Mesendoderm (in vitro differentiated cells): ENCODE measurements around the gene RETREG3.
"Not testable (repeated sequence)": the region's sequence is repeated elsewhere in the genome, so short reads cannot be mapped to it uniquely, and the experiment has no call there.

ENCODE experiments used
- DNase-seq: peaks from one replicate; pipeline ENCODE4 v3.0.0; 2013
- H2AK5ac ChIP-seq: 2 replicates; pipeline ENCODE4 v1.6.1; 2013; ENCODE audit warnings: low read length, inconsistent platforms
- H2BK120ac ChIP-seq: 2 replicates; pipeline ENCODE4 v1.6.1; 2013; ENCODE audit warnings: low read depth, mild to moderate bottlenecking, low read length, moderate library complexity, mixed read lengths
- H2BK15ac ChIP-seq: replicated peaks from 2 replicates; pipeline ENCODE4 v1.6.1; 2013; ENCODE audit warnings: low read depth, mild to moderate bottlenecking, moderate library complexity
- H2BK5ac ChIP-seq: 2 replicates; pipeline ENCODE4 v1.6.1; 2013; ENCODE audit warnings: low read length, inconsistent platforms
- H3K18ac ChIP-seq: 2 replicates; pipeline ENCODE4 v1.6.1; 2013; ENCODE audit warnings: mild to moderate bottlenecking, low read length, mixed read lengths
- H3K23ac ChIP-seq: one replicate; pipeline ENCODE4 v1.6.1; 2013; ENCODE audit warnings: low read length
- H3K27ac ChIP-seq: 2 replicates; pipeline ENCODE4 v1.5.1; 2013; ENCODE audit warnings: low read depth, mild to moderate bottlenecking, inconsistent platforms, low read length, moderate library complexity
- H3K27me3 ChIP-seq: 2 replicates; pipeline ENCODE4 v1.6.1; 2013; ENCODE audit warnings: low read length, control low read depth, mild to moderate bottlenecking, inconsistent platforms; ENCODE audit not compliant: insufficient read depth, poor library complexity
- H3K36me3 ChIP-seq: 2 replicates; pipeline ENCODE4 v1.6.1; 2013; ENCODE audit warnings: low read length, inconsistent platforms; ENCODE audit not compliant: control insufficient read depth, insufficient read depth
- H3K4ac ChIP-seq: one replicate; pipeline ENCODE4 v1.6.1; 2013; ENCODE audit warnings: low read depth, mild to moderate bottlenecking, low read length, moderate library complexity
- H3K4me1 ChIP-seq: 2 replicates; pipeline ENCODE4 v1.6.1; 2013; ENCODE audit warnings: low read depth, low read length, inconsistent platforms; ENCODE audit not compliant: control insufficient read depth
- H3K4me2 ChIP-seq: 2 replicates; pipeline ENCODE4 v1.6.1; 2013; ENCODE audit warnings: low read length
- H3K4me3 ChIP-seq: 2 replicates; pipeline ENCODE4 v1.5.1; 2013; ENCODE audit warnings: mild to moderate bottlenecking, low read length
- H3K56ac ChIP-seq: one replicate; pipeline ENCODE4 v1.6.1; 2013; ENCODE audit warnings: low read length
- H3K79me1 ChIP-seq: 2 replicates; pipeline ENCODE4 v1.6.1; 2013; ENCODE audit warnings: low read length, inconsistent platforms
- H3K79me2 ChIP-seq: 2 replicates; pipeline ENCODE4 v1.6.1; 2013; ENCODE audit warnings: mild to moderate bottlenecking, low read length; ENCODE audit not compliant: control insufficient read depth, insufficient read depth
- H3K9ac ChIP-seq: 2 replicates; pipeline ENCODE4 v1.6.1; 2013; ENCODE audit warnings: low read length, inconsistent platforms
- H4K5ac ChIP-seq: one replicate; pipeline ENCODE4 v1.6.1; 2013; ENCODE audit warnings: low read length
- H4K8ac ChIP-seq: one replicate; pipeline ENCODE4 v1.6.1; 2013; ENCODE audit warnings: low read depth, mild to moderate bottlenecking, control low read depth, low read length, moderate library complexity
- WGBS: extraction: QIAGEN DNeasy Blood & Tissue Kit; methylation state at CpG from one replicate; pipeline ENCODE4 v1.1.7; 2013; ENCODE audit warnings: low lambda C conversion rate, missing lambda C conversion rate; ENCODE audit not compliant: insufficient coverage; ENCODE audit errors: extremely low coverage; 5-methylcytosine and 5-hydroxymethylcytosine counted together

The RETREG3 gene

DNA sequence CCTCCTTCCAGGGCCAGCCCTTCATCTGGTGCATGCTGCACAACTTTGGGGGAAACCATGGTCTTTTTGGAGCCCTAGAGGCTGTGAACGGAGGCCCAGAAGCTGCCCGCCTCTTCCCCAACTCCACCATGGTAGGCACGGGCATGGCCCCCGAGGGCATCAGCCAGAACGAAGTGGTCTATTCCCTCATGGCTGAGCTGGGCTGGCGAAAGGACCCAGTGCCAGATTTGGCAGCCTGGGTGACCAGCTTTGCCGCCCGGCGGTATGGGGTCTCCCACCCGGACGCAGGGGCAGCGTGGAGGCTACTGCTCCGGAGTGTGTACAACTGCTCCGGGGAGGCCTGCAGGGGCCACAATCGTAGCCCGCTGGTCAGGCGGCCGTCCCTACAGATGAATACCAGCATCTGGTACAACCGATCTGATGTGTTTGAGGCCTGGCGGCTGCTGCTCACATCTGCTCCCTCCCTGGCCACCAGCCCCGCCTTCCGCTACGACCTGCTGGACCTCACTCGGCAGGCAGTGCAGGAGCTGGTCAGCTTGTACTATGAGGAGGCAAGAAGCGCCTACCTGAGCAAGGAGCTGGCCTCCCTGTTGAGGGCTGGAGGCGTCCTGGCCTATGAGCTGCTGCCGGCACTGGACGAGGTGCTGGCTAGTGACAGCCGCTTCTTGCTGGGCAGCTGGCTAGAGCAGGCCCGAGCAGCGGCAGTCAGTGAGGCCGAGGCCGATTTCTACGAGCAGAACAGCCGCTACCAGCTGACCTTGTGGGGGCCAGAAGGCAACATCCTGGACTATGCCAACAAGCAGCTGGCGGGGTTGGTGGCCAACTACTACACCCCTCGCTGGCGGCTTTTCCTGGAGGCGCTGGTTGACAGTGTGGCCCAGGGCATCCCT, 65.7 kb downstream of the RETREG3 start:
- DNase-seq = no peak
- Histone ChIP-seq H2BK5ac (no peak overlapping the region), H3K56ac (no peak overlapping the region), H3K4ac (no peak overlapping the region), H4K5ac (no peak overlapping the region), H3K18ac (no peak overlapping the region), H3K4me3 (no peak overlapping the region), H4K8ac (no peak overlapping the region), H3K36me3 (no peaks in the 10 kb centered on the region), H3K79me2 (no peaks in the 10 kb centered on the region), H3K9ac (no peak overlapping the region), H3K27ac (no peak overlapping the region), H2BK15ac (no peak overlapping the region), H3K79me1 (no peaks in the 10 kb centered on the region), H2AK5ac (no peak overlapping the region), H3K4me2 (no peak overlapping the region), H3K23ac (no peak overlapping the region), H3K4me1 (no peaks in the 10 kb centered on the region), H3K27me3 (no peaks in the 10 kb centered on the region), H2BK120ac (no peak overlapping the region)
- no CpG with 5 or more reads among the region's 39 CpGs for WGBS

GRCh38 chr17:42541041-42541833, 67.9 kb downstream of the RETREG3 start:
- DNase-seq = no peak
- no peak overlapping the region for H3K4me3 ChIP-seq
- H2BK120ac ChIP-seq = no peak overlapping the region
- H3K23ac ChIP-seq = no peak overlapping the region
- no peak overlapping the region for H2BK15ac ChIP-seq
- H4K5ac ChIP-seq = no peak overlapping the region
- H3K79me1 ChIP-seq = peaks cover 3% of the 10 kb centered on the region
- no peak overlapping the region for H3K4ac ChIP-seq
- H2AK5ac ChIP-seq = no peak overlapping the region
- WGBS = no CpG with 5 or more reads among the region's 17 CpGs
- H3K56ac ChIP-seq = peak overlapping the region; percentile 15
- H3K36me3 ChIP-seq = no peaks in the 10 kb centered on the region
- H2BK5ac ChIP-seq = no peak overlapping the region
- no peak overlapping the region for H4K8ac ChIP-seq
- H3K27me3 ChIP-seq = no peaks in the 10 kb centered on the region
- no peak overlapping the region for H3K27ac ChIP-seq
- H3K4me1 ChIP-seq = no peaks in the 10 kb centered on the region
- no peak overlapping the region for H3K9ac ChIP-seq
- no peak overlapping the region for H3K18ac ChIP-seq
- H3K4me2 ChIP-seq = no peak overlapping the region
- peaks cover 2% of the 10 kb centered on the region for H3K79me2 ChIP-seq

DNA sequence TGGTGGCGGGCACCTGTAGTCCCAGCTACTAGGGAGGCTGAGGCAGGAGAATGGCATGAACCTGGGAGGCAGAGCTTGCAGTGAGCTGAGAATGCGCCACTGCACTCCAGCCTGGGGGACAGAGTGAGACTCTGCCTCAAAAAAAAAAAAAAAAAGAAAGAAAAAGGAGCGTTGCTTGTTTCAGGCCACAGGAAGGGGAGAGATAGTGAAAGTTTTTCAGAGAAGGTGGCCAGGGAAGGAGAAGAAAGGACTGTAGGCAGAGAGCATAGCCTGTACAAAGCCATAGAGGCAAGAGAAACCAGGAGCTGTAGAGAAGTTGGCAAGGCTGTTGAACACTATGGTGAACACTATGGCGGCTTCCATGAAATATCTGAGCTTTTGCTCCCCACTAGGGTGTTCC, 68.6 kb downstream of the RETREG3 start:
- not testable (repeated sequence) for H3K36me3 ChIP-seq, H2BK120ac ChIP-seq

GRCh38 chr17:42538482-42538881, 70.7 kb downstream of the RETREG3 start:
- no peak overlapping the region for H2BK120ac ChIP-seq
- no peak overlapping the region for H2BK5ac ChIP-seq
- H3K9ac ChIP-seq = no peak overlapping the region
- no CpG with 5 or more reads among the region's 14 CpGs for WGBS
- no peak overlapping the region for H3K18ac ChIP-seq
- H3K23ac ChIP-seq = no peak overlapping the region
- H3K56ac ChIP-seq = no peak overlapping the region
- no peaks in the 10 kb centered on the region for H3K27me3 ChIP-seq
- H3K79me2 ChIP-seq = peaks cover 2% of the 10 kb centered on the region
- H3K27ac ChIP-seq = no peak overlapping the region
- H2BK15ac ChIP-seq = no peak overlapping the region
- DNase-seq = no peak
- H3K4ac ChIP-seq = no peak overlapping the region
- H3K79me1 ChIP-seq = peaks cover 3% of the 10 kb centered on the region
- H3K4me2 ChIP-seq = no peak overlapping the region
- H4K5ac ChIP-seq = no peak overlapping the region
- no peak overlapping the region for H4K8ac ChIP-seq
- no peak overlapping the region for H2AK5ac ChIP-seq
- H3K4me1 ChIP-seq = peaks cover 3% of the 10 kb centered on the region
- no peak overlapping the region for H3K4me3 ChIP-seq
- no peaks in the 10 kb centered on the region for H3K36me3 ChIP-seq

More for the DNA sequence above, 68.6 kb downstream of the RETREG3 start:
- H3K27me3 ChIP-seq, H3K4me1 ChIP-seq, H2BK15ac ChIP-seq, H3K56ac ChIP-seq, H3K79me2 ChIP-seq, H3K9ac ChIP-seq, H3K4me2 ChIP-seq, H3K27ac ChIP-seq, H2AK5ac ChIP-seq, DNase-seq, H4K5ac ChIP-seq, H4K8ac ChIP-seq, H3K79me1 ChIP-seq, H3K23ac ChIP-seq, H3K4ac ChIP-seq, H3K4me3 ChIP-seq, H3K18ac ChIP-seq, H2BK5ac ChIP-seq: not testable (repeated sequence)
- no CpG with 5 or more reads among the region's 4 CpGs for WGBS

DNA sequence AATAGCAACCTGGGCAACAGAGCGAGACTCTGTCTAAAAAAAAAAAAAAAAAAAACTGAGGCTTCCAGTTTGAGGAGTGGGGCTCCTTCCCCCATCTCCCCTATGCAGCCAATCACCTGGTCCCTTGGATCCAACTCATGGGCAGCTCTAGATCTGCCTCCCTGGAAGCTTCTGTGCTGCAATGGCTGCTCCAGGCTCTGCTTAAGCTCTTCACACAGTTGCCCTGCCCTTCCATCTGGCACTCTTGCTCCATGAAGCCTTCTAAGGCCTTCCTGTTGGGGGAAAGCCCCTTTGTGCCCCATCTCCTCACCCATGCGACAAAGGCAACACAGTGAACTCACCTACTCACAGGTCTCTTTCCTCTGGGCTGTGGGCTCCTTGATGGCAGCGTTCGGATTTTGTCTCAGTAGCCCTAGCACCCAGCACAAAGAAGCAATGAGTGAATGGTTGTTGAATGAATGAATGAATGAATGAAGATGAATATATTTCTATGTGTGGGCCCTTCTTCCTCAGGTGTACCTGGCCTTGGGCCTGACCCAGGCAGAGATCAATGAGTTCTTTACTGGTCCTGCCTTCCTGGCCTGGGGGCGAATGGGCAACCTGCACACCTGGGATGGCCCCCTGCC, 71.2 kb downstream of the RETREG3 start:
- Histone ChIP-seq H3K79me2 (peaks cover 2% of the 10 kb centered on the region), H3K4me3 (no peak overlapping the region), H3K36me3 (no peaks in the 10 kb centered on the region), H3K4me1 (peaks cover 3% of the 10 kb centered on the region), H3K79me1 (peaks cover 3% of the 10 kb centered on the region), H3K27me3 (no peaks in the 10 kb centered on the region), H2BK15ac (no peak overlapping the region), H2AK5ac (no peak overlapping the region), H2BK5ac (no peak overlapping the region), H3K18ac (no peak overlapping the region), H2BK120ac (no peak overlapping the region), H4K8ac (no peak overlapping the region), H3K9ac (peak overlapping the region; percentile 9), H3K4me2 (no peak overlapping the region), H3K4ac (no peak overlapping the region), H3K27ac (no peak overlapping the region), H3K23ac (no peak overlapping the region), H3K56ac (peak overlapping the region; percentile 44), H4K5ac (no peak overlapping the region)
- no peak for DNase-seq
- no CpG with 5 or more reads among the region's 5 CpGs for WGBS
